HFF-Myc (cell line): ENCODE data around the gene CCL17.

Source experiments
- DNase-seq: peaks from one replicate; pipeline ENCODE4 v3.0.0-alpha.2; 2011; ENCODE audit warnings: low read depth; ENCODE audit errors: extremely low read depth
- H3K4me3 ChIP-seq: replicated peaks from 2 replicates; pipeline ENCODE4 v1.5.1; 2011; ENCODE audit warnings: low read depth, mild to moderate bottlenecking, control low read depth, low read length
- CTCF ChIP-seq: IDR thresholded peaks from 2 replicates; pipeline ENCODE4 v1.5.1; 2012; ENCODE audit warnings: mild to moderate bottlenecking, low read depth, low read length, control low read depth; ENCODE audit errors: missing control alignments

The CCL17 gene

GRCh38 chr16:57411362-57411976, 6.9 kb downstream of the CCL17 start:
- DNase-seq: no peak
- no peak overlapping the region for H3K4me3 ChIP-seq
- no peak for TF ChIP-seq CTCF

- DNase-seq: no peak
- H3K4me3 ChIP-seq: no peak overlapping the region
- no peak for TF ChIP-seq CTCF
Observed at GRCh38 chr16:57412584-57412983, 8.0 kb downstream of the CCL17 start.

- no peak for DNase-seq
- TF ChIP-seq CTCF: no peak
Observed at GRCh38 chr16:57413301-57413730, 8.7 kb downstream of the CCL17 start.

GRCh38 chr16:57413733-57414132, 9.2 kb downstream of the CCL17 start:
- TF ChIP-seq CTCF: no peak
- DNase-seq: no peak
- H3K4me3 ChIP-seq: no peak overlapping the region

More at GRCh38 chr16:57413301-57413730, 8.7 kb downstream of the CCL17 start:
- H3K4me3 ChIP-seq: no peak overlapping the region

GRCh38 chr16:57416084-57416483, 11.5 kb downstream of the CCL17 start:
- H3K4me3 ChIP-seq: no peak overlapping the region
- DNase-seq: no peak
- no peak for TF ChIP-seq CTCF

GRCh38 chr16:57419506-57419905, 14.9 kb downstream of the CCL17 start:
- H3K4me3 ChIP-seq: no peak overlapping the region
- no peak for TF ChIP-seq CTCF
- no peak for DNase-seq
